NK-92 (cell line): Measurements from ENCODE around the gene SUN1.
"Not testable (repeated sequence)": the region's sequence is repeated elsewhere in the genome, so short reads cannot be mapped to it uniquely, and the experiment has no call there.

Source experiments
- DNase-seq: peaks from one replicate; lab custom pipeline; 2025; ENCODE audit not compliant: unreplicated experiment; lab: John Stamatoyannopoulos, UW

The SUN1 gene

GRCh38 chr7:918441-919113 lies 86.3 kb downstream of the SUN1 start:
- no peak for DNase-seq

- no peak for DNase-seq
Measured at GRCh38 chr7:919114-919442, 86.8 kb downstream of the SUN1 start.

- DNase-seq: no peak
Measured at GRCh38 chr7:919924-920341, 87.7 kb downstream of the SUN1 start.

DNA sequence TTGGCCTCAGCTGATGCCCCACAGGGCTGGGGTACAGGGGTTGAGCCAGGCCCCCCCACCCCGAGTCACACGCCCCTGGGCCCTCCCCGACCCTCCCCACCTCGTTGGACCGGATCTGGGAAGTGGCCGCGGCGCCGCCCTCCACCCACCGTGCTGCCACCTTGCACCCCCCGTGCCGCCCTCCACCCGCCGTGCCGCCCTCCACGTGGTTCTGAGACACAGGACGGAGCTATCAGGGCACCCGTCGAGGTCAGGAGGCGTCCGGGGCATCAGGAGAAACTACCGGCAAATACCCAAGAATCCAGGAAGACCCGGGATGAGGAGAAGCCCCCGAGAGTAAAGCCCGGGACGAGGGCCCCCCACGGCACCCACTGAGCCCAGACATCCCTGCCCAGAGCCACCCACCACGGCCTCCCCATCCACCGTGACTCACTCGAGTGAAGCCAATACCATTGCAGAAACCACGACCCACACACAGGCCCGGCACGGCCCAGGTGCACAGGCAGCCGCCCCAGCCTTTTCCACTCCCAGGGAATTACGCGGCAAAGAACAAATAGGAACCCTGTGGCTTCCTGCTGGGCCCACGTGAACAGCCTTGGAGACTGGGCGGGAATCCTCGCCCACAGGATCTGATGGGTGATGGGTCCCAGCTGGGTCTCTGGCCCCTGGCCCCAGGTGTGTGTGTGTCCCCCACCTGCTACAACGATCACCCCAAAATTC lies 88.2 kb downstream of the SUN1 start:
- DNase-seq: no peak

DNA sequence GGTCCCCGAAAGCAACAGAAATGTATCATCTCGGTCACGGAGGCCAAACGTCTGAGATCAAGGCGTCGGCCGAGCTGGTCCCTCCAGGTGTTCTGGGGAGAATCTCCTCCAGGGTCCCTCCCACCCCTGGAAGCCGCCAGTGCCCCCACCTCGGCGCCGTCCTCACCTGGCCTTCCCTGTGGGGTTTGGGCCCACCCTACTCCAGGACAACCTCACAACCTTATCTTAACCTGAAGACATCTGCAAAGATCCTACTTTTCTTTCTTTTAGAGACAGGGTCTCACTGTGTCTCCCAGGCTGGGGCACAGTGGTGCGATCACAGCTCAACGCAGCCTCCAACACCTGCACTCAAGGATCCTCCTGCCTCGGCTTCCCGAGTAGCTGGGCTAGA lies 88.8 kb downstream of the SUN1 start:
- DNase-seq: no peak

DNA sequence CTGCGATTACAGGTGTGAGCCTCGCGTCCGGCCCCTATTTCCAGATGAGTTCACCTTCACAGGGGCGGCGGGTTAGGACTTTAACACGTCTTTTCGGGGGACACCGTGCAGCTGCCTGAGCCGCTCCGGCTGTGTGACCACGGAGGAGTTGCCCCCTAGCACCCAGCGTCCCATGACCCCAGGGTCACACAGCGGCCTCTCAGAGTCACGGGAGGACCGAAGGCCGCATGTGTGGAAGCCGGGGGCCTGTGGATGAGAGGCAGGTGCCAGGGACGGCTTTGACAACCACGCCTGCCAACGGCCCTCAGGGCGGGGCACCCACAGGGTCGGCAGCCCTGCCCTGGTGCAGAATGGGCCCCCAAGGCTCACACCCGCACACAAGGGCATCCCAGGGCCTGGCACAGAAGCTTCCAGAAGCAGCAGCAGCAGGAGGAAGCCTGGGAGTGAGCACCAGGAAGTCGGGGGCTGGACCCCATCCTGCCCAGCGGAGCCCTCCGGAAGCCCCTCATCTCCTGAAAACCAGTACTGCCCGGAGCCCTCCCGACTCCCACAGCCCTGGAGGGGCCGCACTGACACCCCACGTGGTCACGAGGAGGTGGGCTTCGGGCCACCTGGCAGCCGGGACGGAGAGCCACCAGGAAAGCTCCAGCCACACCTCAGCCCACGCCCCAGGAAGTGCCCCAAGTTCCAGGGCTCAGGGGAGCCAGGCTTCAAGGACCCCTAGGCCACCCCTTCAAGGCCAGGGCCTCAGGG lies 89.5 kb downstream of the SUN1 start:
- DNase-seq: no peak

GRCh38 chr7:922334-923107 lies 90.2 kb downstream of the SUN1 start:
- DNase-seq: no peak

GRCh38 chr7:923108-924041 lies 91.1 kb downstream of the SUN1 start:
- DNase-seq: peak; percentile 18

- DNase-seq: not testable (repeated sequence)
Measured at GRCh38 chr7:924042-924441, 91.8 kb downstream of the SUN1 start.
